HepG2 (cell line): ENCODE results near the gene DGAT2.

Experiments
- ETV6 ChIP-seq: sonication (generic); formaldehyde crosslinking; conservative IDR thresholded peaks from 2 replicates; pipeline ENCODE4 v1.4.0; 2020; ENCODE audit warnings: missing genetic modification reagents
- FOSL1 ChIP-seq: sonication (generic); formaldehyde crosslinking; IDR thresholded peaks from 2 replicates; pipeline ENCODE4 v1.9.0; 2021; ENCODE audit warnings: missing genetic modification reagents, borderline replicate concordance
- HDAC2 ChIP-seq: sonication (generic); formaldehyde crosslinking; IDR thresholded peaks from 2 replicates; pipeline ENCODE4 v1.4.0; 2020; ENCODE audit warnings: missing genetic modification reagents
- RFX5 ChIP-seq: IDR thresholded peaks from 2 replicates; pipeline ENCODE4 v1.6.1; 2011; ENCODE audit warnings: low read depth, low read length, improper control_type of control experiment
- ZNF282 ChIP-seq: fragments of 450-650 bp; IDR thresholded peaks from 2 replicates; pipeline ENCODE4 v1.6.1; 2018; ENCODE audit not compliant: partially characterized antibody
- TF ChIP-seq, protein P1 (sequence below), 2 experiments: IDR thresholded peaks; 2 replicates each; pipeline ENCODE4 v1.6.1; 2011 to 2012; ENCODE audit warnings: low read length in 2 of 2, borderline replicate concordance in 1 of 2, low read depth in 1 of 2, mild to moderate bottlenecking in 1 of 2, moderate library complexity in 1 of 2
- TF ChIP-seq, protein P2 (sequence below): fragments of 450-650 bp; IDR thresholded peaks from 2 replicates; pipeline ENCODE4 v1.6.1; 2017; ENCODE audit warnings: mild to moderate bottlenecking
- TF ChIP-seq, protein P3 (sequence below): IDR thresholded peaks from 2 replicates; pipeline ENCODE4 v1.6.1; 2012; ENCODE audit warnings: inconsistent platforms

DNA sequence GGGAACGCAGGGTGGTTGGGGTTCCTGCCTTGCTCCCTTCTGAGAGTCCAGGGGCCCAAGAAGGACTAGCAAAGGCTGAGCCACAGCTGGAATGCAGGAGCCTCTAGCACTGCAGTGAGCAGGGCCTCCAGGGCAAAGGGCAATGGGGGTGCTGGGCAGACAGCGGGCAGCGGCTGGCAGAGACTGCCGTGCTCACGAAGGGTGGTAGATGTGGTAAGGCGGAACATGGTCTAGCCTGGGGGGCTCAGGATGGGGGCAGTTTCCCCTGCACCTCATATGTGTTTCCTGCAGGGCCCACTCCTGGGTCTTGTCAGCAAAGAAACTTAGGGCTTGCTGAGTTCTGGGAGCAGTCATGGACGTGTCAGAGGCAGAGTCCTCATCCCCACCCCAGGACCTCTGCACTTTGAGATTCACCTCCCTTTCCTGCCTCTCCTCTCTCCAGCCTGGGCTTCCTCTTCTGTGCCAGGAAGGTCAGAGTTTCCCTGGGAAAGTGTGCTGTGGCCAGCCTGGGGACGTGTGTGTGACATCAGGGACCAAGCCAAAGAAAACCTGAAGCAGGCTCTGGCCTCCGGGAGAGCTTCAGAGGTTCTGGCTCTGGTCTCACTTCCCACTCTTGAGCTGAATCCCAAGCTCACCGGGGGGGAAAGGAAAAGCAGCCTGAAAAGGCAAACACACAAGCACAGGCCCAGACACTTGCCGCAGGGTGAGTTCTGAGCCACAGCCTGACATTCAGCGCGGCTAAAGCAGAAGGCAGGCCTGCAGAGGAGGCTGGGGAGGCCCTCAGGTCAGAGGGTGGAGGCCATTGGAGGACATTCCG lies 46.5 kb upstream of the DGAT2 start:
- TF ChIP-seq, protein P1, sequence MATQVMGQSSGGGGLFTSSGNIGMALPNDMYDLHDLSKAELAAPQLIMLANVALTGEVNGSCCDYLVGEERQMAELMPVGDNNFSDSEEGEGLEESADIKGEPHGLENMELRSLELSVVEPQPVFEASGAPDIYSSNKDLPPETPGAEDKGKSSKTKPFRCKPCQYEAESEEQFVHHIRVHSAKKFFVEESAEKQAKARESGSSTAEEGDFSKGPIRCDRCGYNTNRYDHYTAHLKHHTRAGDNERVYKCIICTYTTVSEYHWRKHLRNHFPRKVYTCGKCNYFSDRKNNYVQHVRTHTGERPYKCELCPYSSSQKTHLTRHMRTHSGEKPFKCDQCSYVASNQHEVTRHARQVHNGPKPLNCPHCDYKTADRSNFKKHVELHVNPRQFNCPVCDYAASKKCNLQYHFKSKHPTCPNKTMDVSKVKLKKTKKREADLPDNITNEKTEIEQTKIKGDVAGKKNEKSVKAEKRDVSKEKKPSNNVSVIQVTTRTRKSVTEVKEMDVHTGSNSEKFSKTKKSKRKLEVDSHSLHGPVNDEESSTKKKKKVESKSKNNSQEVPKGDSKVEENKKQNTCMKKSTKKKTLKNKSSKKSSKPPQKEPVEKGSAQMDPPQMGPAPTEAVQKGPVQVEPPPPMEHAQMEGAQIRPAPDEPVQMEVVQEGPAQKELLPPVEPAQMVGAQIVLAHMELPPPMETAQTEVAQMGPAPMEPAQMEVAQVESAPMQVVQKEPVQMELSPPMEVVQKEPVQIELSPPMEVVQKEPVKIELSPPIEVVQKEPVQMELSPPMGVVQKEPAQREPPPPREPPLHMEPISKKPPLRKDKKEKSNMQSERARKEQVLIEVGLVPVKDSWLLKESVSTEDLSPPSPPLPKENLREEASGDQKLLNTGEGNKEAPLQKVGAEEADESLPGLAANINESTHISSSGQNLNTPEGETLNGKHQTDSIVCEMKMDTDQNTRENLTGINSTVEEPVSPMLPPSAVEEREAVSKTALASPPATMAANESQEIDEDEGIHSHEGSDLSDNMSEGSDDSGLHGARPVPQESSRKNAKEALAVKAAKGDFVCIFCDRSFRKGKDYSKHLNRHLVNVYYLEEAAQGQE (IDR thresholded peaks at IDR 0.05; ENCODE audit: borderline replicate concordance in 1 of 2, low read depth in 1 of 2, low read length in 2 of 2): no peak
- TF ChIP-seq, protein P2, sequence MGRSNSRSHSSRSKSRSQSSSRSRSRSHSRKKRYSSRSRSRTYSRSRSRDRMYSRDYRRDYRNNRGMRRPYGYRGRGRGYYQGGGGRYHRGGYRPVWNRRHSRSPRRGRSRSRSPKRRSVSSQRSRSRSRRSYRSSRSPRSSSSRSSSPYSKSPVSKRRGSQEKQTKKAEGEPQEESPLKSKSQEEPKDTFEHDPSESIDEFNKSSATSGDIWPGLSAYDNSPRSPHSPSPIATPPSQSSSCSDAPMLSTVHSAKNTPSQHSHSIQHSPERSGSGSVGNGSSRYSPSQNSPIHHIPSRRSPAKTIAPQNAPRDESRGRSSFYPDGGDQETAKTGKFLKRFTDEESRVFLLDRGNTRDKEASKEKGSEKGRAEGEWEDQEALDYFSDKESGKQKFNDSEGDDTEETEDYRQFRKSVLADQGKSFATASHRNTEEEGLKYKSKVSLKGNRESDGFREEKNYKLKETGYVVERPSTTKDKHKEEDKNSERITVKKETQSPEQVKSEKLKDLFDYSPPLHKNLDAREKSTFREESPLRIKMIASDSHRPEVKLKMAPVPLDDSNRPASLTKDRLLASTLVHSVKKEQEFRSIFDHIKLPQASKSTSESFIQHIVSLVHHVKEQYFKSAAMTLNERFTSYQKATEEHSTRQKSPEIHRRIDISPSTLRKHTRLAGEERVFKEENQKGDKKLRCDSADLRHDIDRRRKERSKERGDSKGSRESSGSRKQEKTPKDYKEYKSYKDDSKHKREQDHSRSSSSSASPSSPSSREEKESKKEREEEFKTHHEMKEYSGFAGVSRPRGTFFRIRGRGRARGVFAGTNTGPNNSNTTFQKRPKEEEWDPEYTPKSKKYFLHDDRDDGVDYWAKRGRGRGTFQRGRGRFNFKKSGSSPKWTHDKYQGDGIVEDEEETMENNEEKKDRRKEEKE: no peak
- TF ChIP-seq RFX5 (no peak), ETV6 (no peak), HDAC2 (CRISPR knock-in tag) (peak; percentile 46), ZNF282 (no peak), FOSL1 (CRISPR knock-in tag) (no peak)
- TF ChIP-seq, protein P3, sequence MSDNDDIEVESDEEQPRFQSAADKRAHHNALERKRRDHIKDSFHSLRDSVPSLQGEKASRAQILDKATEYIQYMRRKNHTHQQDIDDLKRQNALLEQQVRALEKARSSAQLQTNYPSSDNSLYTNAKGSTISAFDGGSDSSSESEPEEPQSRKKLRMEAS: peak; percentile 46
